Activated naive CD4-positive, alpha-beta T cell treated with anti-CD3 and anti-CD28 coated beads for 36 hours (primary cell): ENCODE data around the gene NEK6. TPM values are rescaled to one million over a fixed set of nuclear protein-coding genes. Genes with fewer than 3 reads are reported as not detected.

ENCODE experiments used
- CTCF ChIA-PET: fragments of 350-600 bp; sonication (Branson Sonifier 250); formaldehyde crosslinking; loops from one replicate; lab custom pipeline; 2021; ENCODE audit warnings: antibody characterized with exemption; lab: Charles Lee
- DNase-seq: peaks from one replicate; pipeline ENCODE4 v3.0.0-alpha.2; 2020
- H3K27ac Mint-ChIP-seq: one replicate; pipeline ENCODE4 v1.8.0; 2021; ENCODE audit warnings: mild to moderate bottlenecking, mixed read lengths
- H3K27me3 Mint-ChIP-seq: one replicate; pipeline ENCODE4 v1.8.0; 2021; ENCODE audit warnings: low read depth, mixed read lengths
- H3K36me3 Mint-ChIP-seq: one replicate; pipeline ENCODE4 v1.8.0; 2021; ENCODE audit warnings: low read depth, mixed read lengths
- H3K4me1 Mint-ChIP-seq: one replicate; pipeline ENCODE4 v1.8.0; 2021; ENCODE audit warnings: low read depth, mixed read lengths
- H3K4me3 Mint-ChIP-seq: one replicate; pipeline ENCODE4 v1.8.0; 2021; ENCODE audit warnings: mild to moderate bottlenecking, moderate library complexity, mixed read lengths
- H3K9me3 Mint-ChIP-seq: one replicate; pipeline ENCODE4 v1.8.0; 2021; ENCODE audit warnings: mixed read lengths
- intact Hi-C: fragments of 100-400 bp; cut with micrococcal nuclease; formaldehyde crosslinking; loops from one replicate; pipeline ENCODE4 v1.15.1; 2023
- total RNA-seq, 2 experiments: library from RNA; stranded (reverse); gene quantifications; one replicate each; pipeline ENCODE4 v1.2.3, GENCODE V29; 2021

The NEK6 gene
- total RNA-seq, 2 experiments from 2014 or later: 0.89 to 1.5 TPM

GRCh38 chr9:124340219-124341069 lies 82.7 kb downstream of the NEK6 start:
- DNase-seq: no peak
- H3K36me3 Mint-ChIP-seq: no peaks in the 10 kb centered on the region
- intact Hi-C loops: no loop called here
- H3K27ac Mint-ChIP-seq: no peak overlapping the region
- no peaks in the 10 kb centered on the region for H3K4me1 Mint-ChIP-seq
- H3K4me3 Mint-ChIP-seq: no peak overlapping the region
- H3K27me3 Mint-ChIP-seq: no peaks in the 10 kb centered on the region
- CTCF ChIA-PET: no interaction called here
- H3K9me3 Mint-ChIP-seq: peaks cover 11% of the 10 kb centered on the region

- no peak for DNase-seq
- Mint-ChIP-seq H3K27me3 (no peaks in the 10 kb centered on the region), H3K9me3 (peaks cover 11% of the 10 kb centered on the region), H3K4me3 (no peak overlapping the region), H3K36me3 (no peaks in the 10 kb centered on the region), H3K4me1 (no peaks in the 10 kb centered on the region), H3K27ac (no peak overlapping the region)
- CTCF ChIA-PET: interaction anchor here (0.6 kb wide), 1 partner anchor 207 kb away, joined by 9 read pairs; no protein-coding TSS in a partner anchor
- intact Hi-C loops: no loop called here
These were observed 83.9 kb downstream of the NEK6 start for GRCh38 chr9:124341455-124342170.

GRCh38 chr9:124342402-124342775 lies 84.6 kb downstream of the NEK6 start:
- Mint-ChIP-seq H3K9me3 (peaks cover 10% of the 10 kb centered on the region), H3K4me1 (no peaks in the 10 kb centered on the region), H3K27me3 (no peaks in the 10 kb centered on the region), H3K36me3 (no peaks in the 10 kb centered on the region), H3K27ac (no peak overlapping the region), H3K4me3 (no peak overlapping the region)
- CTCF ChIA-PET: interaction anchor here (0.6 kb wide), 1 partner anchor 208 kb away, joined by 9 read pairs; no protein-coding TSS in a partner anchor
- intact Hi-C loops: no loop called here
- no peak for DNase-seq

GRCh38 chr9:124342776-124343485 lies 85.2 kb downstream of the NEK6 start:
- no peak overlapping the region for H3K27ac Mint-ChIP-seq
- H3K36me3 Mint-ChIP-seq: no peaks in the 10 kb centered on the region
- no peak for DNase-seq
- H3K9me3 Mint-ChIP-seq: peaks cover 5% of the 10 kb centered on the region
- CTCF ChIA-PET: no interaction called here
- H3K4me1 Mint-ChIP-seq: no peaks in the 10 kb centered on the region
- no peaks in the 10 kb centered on the region for H3K27me3 Mint-ChIP-seq
- no peak overlapping the region for H3K4me3 Mint-ChIP-seq
- intact Hi-C loops: no loop called here

- CTCF ChIA-PET: no interaction called here
- Mint-ChIP-seq H3K27me3 (no peaks in the 10 kb centered on the region), H3K27ac (no peak overlapping the region), H3K4me3 (no peak overlapping the region), H3K36me3 (no peaks in the 10 kb centered on the region), H3K4me1 (no peaks in the 10 kb centered on the region), H3K9me3 (no peaks in the 10 kb centered on the region)
- intact Hi-C loops: no loop called here
- no peak for DNase-seq
These were observed 86.0 kb downstream of the NEK6 start for GRCh38 chr9:124343533-124344290.

GRCh38 chr9:124344291-124345050 lies 86.7 kb downstream of the NEK6 start:
- Mint-ChIP-seq H3K27ac (no peak overlapping the region), H3K4me1 (no peaks in the 10 kb centered on the region), H3K9me3 (no peaks in the 10 kb centered on the region), H3K27me3 (no peaks in the 10 kb centered on the region), H3K4me3 (no peak overlapping the region), H3K36me3 (no peaks in the 10 kb centered on the region)
- CTCF ChIA-PET: no interaction called here
- DNase-seq: no peak
- intact Hi-C loops: no loop called here

GRCh38 chr9:124345063-124345462 lies 87.3 kb downstream of the NEK6 start:
- intact Hi-C loops: no loop called here
- no peaks in the 10 kb centered on the region for H3K36me3 Mint-ChIP-seq

GRCh38 chr9:124345751-124346281 lies 88.1 kb downstream of the NEK6 start:
- Mint-ChIP-seq H3K27me3 (no peaks in the 10 kb centered on the region), H3K4me3 (no peak overlapping the region), H3K36me3 (peaks cover 2% of the 10 kb centered on the region), H3K9me3 (no peaks in the 10 kb centered on the region), H3K27ac (no peak overlapping the region), H3K4me1 (no peaks in the 10 kb centered on the region)
- intact Hi-C loops: no loop called here
- DNase-seq: no peak
- CTCF ChIA-PET: interaction anchor here (0.7 kb wide), 2 partner anchors 42 to 218 kb away, joined by 3 read pairs; no protein-coding TSS in a partner anchor

More at GRCh38 chr9:124345063-124345462, 87.3 kb downstream of the NEK6 start:
- CTCF ChIA-PET: interaction anchor here (0.7 kb wide), 1 partner anchor 218 kb away, joined by 3 read pairs; no protein-coding TSS in a partner anchor
- Mint-ChIP-seq H3K9me3 (no peaks in the 10 kb centered on the region), H3K4me1 (no peaks in the 10 kb centered on the region), H3K27me3 (no peaks in the 10 kb centered on the region), H3K27ac (no peak overlapping the region), H3K4me3 (no peak overlapping the region)
- DNase-seq: no peak

- Mint-ChIP-seq H3K4me1 (no peaks in the 10 kb centered on the region), H3K36me3 (peaks cover 5% of the 10 kb centered on the region), H3K27ac (no peak overlapping the region), H3K4me3 (no peak overlapping the region), H3K9me3 (no peaks in the 10 kb centered on the region), H3K27me3 (no peaks in the 10 kb centered on the region)
- intact Hi-C loops: no loop called here
- CTCF ChIA-PET: interaction anchor here (0.7 kb wide), 1 partner anchor 41 kb away, joined by 3 read pairs; no protein-coding TSS in a partner anchor
- DNase-seq: no peak
These were observed 88.8 kb downstream of the NEK6 start for GRCh38 chr9:124346347-124347163.

- peaks cover 10% of the 10 kb centered on the region for H3K36me3 Mint-ChIP-seq
- no peaks in the 10 kb centered on the region for H3K4me1 Mint-ChIP-seq
- H3K27ac Mint-ChIP-seq: no peak overlapping the region
- H3K4me3 Mint-ChIP-seq: no peak overlapping the region
- no peak for DNase-seq
- intact Hi-C loops: no loop called here
- no peaks in the 10 kb centered on the region for H3K9me3 Mint-ChIP-seq
- H3K27me3 Mint-ChIP-seq: no peaks in the 10 kb centered on the region
- CTCF ChIA-PET: no interaction called here
These were observed 89.6 kb downstream of the NEK6 start for GRCh38 chr9:124347206-124347967.
